HG03103 (cell line): ENCODE measurements around the gene DSE.

Experiments
- ATAC-seq: cut with Tn5 transposase; IDR thresholded peaks from one replicate; pipeline ENCODE4 v1.9.1; 2021; ENCODE audit warnings: low read depth; ENCODE audit not compliant: unreplicated experiment

DSE gene

GRCh38 chr6:116406678-116407345 lies 36.1 kb downstream of the DSE start:
- ATAC-seq = no peak

DNA sequence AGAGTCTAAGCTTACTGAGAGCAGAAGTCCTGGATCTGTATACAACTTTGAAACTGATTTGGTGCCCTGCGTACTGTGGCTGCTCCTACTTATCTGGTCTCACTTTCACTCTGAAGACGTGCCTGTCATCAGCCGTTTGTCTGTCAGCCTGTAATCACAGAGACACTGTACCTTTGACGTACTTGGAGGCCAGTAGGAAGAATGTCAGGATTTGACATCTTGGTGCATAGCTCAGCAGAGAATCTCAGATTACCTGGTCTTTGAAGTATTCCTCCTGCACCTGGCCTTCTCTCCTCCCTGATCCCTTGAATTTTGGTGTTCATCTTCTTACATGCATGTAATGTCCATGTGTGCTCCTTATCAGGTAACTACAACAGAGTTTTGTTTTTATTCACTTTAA lies 37.7 kb downstream of the DSE start:
- peak; percentile 30 for ATAC-seq

DNA sequence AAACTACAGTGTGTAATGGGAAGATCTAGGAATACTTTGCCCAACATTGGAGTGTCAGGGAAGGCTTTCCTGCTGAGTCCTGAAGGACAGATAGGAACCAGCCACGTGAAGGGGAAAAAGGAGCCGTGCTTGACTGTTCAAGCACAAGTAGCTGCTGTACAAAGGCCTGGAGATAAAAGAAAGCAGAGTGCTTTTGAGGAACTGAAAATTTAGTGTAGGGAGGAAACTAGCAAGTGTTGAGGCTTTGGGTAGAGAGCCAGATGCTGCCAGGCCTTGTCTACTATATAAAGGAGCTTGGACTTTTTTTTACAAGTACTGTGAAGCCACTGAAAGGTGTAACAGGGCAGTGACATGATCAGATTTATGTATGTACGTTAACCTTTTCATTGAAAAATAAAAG lies 39.0 kb downstream of the DSE start:
- ATAC-seq = peak; percentile 57

DNA sequence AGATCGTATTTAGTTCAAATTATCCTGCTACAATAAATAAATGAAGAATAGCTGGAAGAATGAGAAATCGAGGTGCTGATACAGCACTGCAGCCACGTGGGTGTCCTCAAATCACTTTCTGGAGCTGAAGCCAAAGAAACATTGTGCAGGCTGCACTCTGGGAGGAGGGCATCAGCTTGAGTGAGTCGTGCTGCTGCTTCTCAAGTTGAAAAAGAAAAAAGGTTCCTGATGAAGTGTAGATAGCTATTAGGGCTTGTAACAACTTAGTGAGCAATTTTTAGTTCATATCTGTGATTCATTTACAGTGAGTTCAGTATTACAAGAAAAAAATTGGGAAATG lies 40.5 kb downstream of the DSE start:
- ATAC-seq = no peak

- ATAC-seq = no peak
Observed at GRCh38 chr6:116412270-116412669, 41.5 kb downstream of the DSE start.

DNA sequence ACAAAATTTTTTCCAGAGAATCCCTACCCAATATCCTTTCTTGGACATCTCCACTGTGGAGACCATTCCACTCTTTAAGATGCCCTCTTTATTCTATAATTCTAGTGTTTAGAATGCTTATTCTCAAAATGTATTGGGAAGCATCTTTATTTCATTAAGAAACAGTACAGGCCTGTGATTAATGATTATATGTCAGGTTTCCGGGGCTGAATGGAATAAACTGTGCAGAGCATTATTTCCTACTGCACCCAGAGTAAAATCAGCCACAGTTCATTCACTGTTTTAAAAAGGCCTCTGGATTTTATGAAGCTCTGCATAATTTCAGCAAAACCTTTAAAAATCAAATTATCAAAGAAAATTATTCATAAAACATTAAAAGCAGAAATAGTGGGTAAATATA lies 42.6 kb downstream of the DSE start:
- no peak for ATAC-seq

GRCh38 chr6:116417661-116418060 lies 46.9 kb downstream of the DSE start:
- no peak for ATAC-seq

GRCh38 chr6:116419069-116419786 lies 48.5 kb downstream of the DSE start:
- ATAC-seq = no peak

DNA sequence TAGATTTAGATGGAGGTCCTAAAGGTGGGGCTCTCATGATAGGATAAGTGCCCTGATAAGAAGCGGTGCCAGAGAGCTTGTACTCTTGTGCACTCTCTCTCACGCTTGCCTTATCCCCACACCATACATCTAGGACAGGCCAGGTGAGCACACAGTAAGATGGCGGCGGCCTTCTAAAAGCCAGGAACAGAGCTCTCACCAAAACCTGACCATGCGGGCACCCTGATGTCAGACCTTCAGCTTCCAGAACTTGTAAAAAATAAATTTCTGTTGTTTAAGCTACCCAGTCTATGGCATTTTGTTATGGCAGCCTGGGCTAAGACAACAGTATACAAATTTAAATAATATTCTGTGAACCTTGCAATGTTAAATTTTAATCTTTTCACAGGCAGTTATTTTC lies 49.6 kb downstream of the DSE start:
- ATAC-seq = no peak

- no peak for ATAC-seq
Observed at GRCh38 chr6:116422238-116422637, 51.5 kb downstream of the DSE start.

DNA sequence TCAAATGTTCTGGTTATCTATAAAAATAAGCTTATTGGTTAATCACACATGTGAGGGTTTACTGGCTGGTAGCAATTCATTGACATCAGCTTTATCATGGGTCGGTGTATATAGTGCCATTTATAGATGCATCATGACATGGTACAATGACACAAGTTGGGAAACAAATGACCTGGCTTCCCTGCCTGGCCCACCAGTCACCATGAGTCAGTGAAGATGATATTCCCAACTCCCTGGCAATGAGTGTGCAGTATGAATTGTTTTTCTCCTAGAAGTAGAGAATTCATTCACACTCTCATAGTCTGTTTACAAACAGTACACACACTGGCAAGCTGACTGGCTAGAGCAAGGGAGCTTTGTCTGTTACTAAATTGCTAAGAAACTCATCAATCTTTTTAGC lies 53.3 kb downstream of the DSE start:
- ATAC-seq = no peak

DNA sequence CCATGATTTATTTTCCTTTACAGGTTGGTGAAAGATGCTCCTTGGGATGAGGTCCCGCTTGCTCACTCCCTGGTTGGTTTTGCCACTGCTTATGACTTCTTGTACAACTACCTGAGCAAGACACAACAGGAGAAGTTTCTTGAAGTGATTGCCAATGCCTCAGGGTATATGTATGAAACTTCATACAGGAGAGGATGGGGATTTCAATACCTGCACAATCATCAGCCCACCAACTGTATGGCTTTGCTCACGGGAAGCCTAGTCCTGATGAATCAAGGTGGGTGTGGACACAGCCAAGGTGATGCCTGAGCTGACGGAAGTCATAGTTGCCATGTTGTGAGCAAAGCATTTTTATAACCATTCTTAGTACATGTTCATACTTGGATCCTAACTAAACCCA lies 55.8 kb downstream of the DSE start:
- ATAC-seq = no peak

GRCh38 chr6:116429111-116429510 lies 58.4 kb downstream of the DSE start:
- ATAC-seq = no peak

- ATAC-seq = no peak
Observed at GRCh38 chr6:116430860-116431259, 60.1 kb downstream of the DSE start.

GRCh38 chr6:116431964-116432595 lies 61.3 kb downstream of the DSE start:
- ATAC-seq = no peak

DNA sequence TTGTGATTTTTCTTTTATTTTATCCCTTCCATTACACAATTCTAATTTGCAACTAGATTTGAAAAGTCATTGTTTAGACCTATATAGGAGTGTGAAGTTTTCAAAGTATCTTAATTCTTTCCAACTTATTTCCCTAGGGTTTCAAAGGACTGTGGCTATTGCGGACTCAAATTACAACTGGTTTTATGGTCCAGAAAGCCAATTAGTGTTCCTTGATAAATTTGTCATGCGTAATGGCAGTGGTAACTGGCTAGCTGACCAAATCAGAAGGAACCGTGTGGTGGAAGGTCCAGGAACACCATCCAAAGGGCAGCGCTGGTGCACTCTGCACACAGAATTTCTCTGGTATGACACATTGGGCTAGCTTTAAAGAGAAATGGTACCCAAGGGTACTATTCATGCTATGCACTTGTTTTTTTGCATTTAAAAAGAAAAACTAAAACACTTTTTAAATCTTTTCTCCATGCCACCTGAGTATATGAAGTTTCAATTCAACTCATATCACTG lies 62.5 kb downstream of the DSE start:
- ATAC-seq = no peak

DNA sequence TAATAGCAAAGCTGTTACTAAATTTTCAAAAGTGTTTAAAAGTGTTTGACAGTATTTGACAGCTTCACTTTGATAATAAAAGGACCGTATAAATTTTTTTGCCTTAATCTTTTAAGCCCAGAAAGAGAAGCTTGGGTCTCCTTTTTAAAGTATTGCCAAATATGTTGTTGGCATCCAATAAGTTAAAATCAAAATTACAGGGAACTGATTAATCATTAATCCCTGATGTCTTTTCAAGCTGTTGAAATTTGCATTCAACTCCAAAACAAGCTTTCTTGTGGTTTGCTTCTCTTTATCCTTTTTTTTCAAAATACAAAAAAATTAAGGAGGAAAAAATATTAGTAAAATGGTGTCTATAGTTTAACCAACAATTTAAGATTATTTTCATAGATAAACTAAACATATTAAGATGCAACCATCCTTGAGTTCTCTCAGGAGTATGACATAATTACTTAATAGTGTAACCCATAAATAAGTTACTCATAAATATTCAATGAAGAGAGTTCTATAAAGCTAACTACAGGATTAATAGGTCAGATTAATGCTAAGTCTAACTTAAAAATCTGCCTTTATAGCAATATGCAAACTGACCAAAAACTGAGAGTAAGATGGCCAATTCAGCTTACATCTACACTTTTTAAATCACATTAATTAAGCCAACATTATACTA lies 63.4 kb downstream of the DSE start:
- ATAC-seq = no peak

- no peak for ATAC-seq
Observed at GRCh38 chr6:116436586-116436985, 65.8 kb downstream of the DSE start.

DNA sequence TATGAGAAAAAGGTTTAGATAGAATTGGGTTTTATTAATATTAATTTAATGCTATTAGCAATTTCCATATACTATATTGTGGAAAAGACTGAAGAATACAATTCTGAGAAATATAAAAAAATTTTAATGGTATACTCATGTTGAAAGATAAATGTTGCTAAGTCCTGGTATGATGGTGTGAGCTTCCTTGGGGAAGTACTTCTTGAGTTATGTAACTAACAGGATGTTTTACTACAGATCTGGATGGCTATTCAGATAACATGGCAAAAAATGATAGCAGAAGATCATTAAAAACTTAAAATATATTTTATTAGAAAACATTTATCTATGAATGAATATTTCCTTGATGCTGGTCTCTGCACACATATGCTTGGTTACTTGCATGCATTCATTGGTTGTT lies 66.9 kb downstream of the DSE start:
- no peak for ATAC-seq

DNA sequence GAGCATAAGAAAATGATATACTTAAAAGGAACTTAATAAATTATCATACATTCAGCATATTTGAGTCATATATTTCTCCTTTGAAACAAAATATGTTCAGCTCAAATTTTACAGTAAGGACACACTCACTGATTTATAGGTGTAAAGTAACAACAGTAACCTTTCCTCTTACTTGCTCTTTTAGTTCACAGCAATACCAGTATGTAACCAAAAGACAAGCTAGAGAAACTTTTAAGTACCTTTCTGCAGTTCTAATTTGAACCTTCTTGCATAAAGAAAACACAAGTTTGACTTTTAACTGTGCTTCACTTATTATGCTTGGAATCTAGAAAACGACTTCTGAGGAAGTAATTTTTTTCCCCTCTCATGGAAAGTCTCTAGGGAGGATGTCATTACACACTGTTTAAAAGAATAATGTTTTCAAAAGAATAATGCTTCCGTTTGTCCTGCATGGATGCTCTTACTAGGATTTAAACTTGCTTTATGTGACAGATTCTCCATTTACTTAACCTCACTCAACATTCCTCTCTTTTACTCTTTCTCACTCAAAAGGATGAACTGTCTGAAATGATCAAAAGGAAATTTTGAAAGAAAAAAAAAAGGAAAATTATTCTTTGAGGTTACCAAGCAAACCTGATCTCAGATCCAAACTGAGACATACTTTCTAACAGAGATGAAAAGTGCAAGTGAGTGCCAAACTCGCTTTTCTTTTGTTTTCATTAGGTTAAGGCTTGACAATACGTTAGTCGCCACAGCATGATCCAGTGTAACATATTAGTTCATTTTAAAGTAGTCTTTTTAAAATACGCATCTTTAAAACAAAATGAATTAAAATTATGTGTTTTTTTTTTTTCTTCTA lies 68.1 kb downstream of the DSE start:
- no peak for ATAC-seq
